SK-N-SH (cell line): Measurements from ENCODE around the gene FALEC. TPM values are rescaled to one million over a fixed set of nuclear protein-coding genes. Genes with fewer than 3 reads are reported as not detected.
"Not testable (repeated sequence)": the region's sequence is repeated elsewhere in the genome, so short reads cannot be mapped to it uniquely, and the experiment has no call there.

Experiments
- CTCF ChIA-PET: fragments of 300-600, 350-600 bp; formaldehyde crosslinking; extraction: SDS; loops from one replicate; lab custom pipeline; 2021; lab: Yijun Ruan, JAX
- POLR2A ChIA-PET: fragments of 350-600 bp; sonication (Branson Sonifier 250); formaldehyde crosslinking; extraction: SDS; loops from one replicate; lab custom pipeline; 2020; ENCODE audit warnings: antibody characterized with exemption, inconsistent platforms; lab: Yijun Ruan, JAX
- DNase-seq: peaks from one replicate; pipeline ENCODE4 v3.0.0; 2012
- H2AFZ ChIP-seq: fragments of 200-600 bp; sonication (generic); 2 replicates; pipeline ENCODE4 v1.8.1; 2016; ENCODE audit warnings: antibody characterized with exemption, mild to moderate bottlenecking, low read depth
- H3F3A ChIP-seq: fragments of 200-600 bp; sonication (generic); replicated peaks from 2 replicates; pipeline ENCODE3; 2016; ENCODE audit warnings: antibody characterized with exemption, mild to moderate bottlenecking; ENCODE audit not compliant: insufficient read depth
- H3K27ac ChIP-seq, 2 experiments: fragments of 200-500 bp in 1 of 2; fragments of 200-600 bp in 1 of 2; sonication (Bioruptor generic) in 1 of 2; sonication (generic), shearing (Covaris generic) in 1 of 2; 2 replicates each; pipeline versions ENCODE4 v1.5.1 to v1.6.1; 2014 to 2016; ENCODE audit warnings: low read depth in 2 of 2, inconsistent platforms in 1 of 2, low read length in 1 of 2, mild to moderate bottlenecking in 1 of 2, mixed read lengths in 1 of 2
- H3K27me3 ChIP-seq: fragments of 200-600 bp; sonication (generic), shearing (Covaris generic); 2 replicates; pipeline ENCODE4 v1.6.1; 2016; ENCODE audit warnings: mixed run types; ENCODE audit not compliant: insufficient read depth
- H3K36me3 ChIP-seq, 2 experiments: fragments of 200-500 bp in 1 of 2; fragments of 200-600 bp in 1 of 2; sonication (Bioruptor generic) in 1 of 2; sonication (generic) in 1 of 2; replicated peaks in 1 of 2; 2 replicates each; pipeline versions ENCODE3 to v1.5.1; 2014 to 2016; ENCODE audit warnings: low read length in 1 of 2, mild to moderate bottlenecking in 1 of 2; ENCODE audit not compliant: insufficient read depth in 2 of 2, control insufficient read depth in 1 of 2
- H3K4me1 ChIP-seq, 2 experiments: fragments of 200-500 bp in 1 of 2; fragments of 200-600 bp in 1 of 2; sonication (Bioruptor generic) in 1 of 2; sonication (generic), shearing (Covaris generic) in 1 of 2; 2 replicates each; pipeline versions ENCODE4 v1.5.1 to v1.6.1; 2014 to 2016; ENCODE audit warnings: low read depth in 1 of 2, low read length in 1 of 2, mixed run types in 1 of 2; ENCODE audit not compliant: insufficient read depth in 2 of 2, control insufficient read depth in 1 of 2
- H3K4me2 ChIP-seq: fragments of 200-600 bp; sonication (generic), shearing (Covaris generic); 2 replicates; pipeline ENCODE4 v1.6.1; 2017; ENCODE audit warnings: mixed run types
- H3K4me3 ChIP-seq, 2 experiments: fragments of 200-500 bp in 1 of 2; fragments of 200-600 bp in 1 of 2; sonication (Bioruptor generic) in 1 of 2; sonication (generic), shearing (Covaris generic) in 1 of 2; 2 replicates each; pipeline versions ENCODE4 v1.5.1 to v1.8.1; 2014 to 2016; ENCODE audit warnings: low read depth in 2 of 2, inconsistent platforms in 1 of 2, low read length in 1 of 2, mild to moderate bottlenecking in 1 of 2, mixed read lengths in 1 of 2, moderate library complexity in 1 of 2
- H3K79me2 ChIP-seq: fragments of 200-600 bp; sonication (generic); 2 replicates; pipeline ENCODE4 v1.8.1; 2017; ENCODE audit warnings: mild to moderate bottlenecking; ENCODE audit not compliant: insufficient read depth
- H3K9ac ChIP-seq: fragments of 200-600 bp; sonication (generic); 2 replicates; pipeline ENCODE4 v1.6.1; 2017; ENCODE audit warnings: mixed run types
- H3K9me2 ChIP-seq: fragments of 200-600 bp; sonication (generic); 2 replicates; pipeline ENCODE4 v1.6.1; 2017; ENCODE audit warnings: mixed run types
- H3K9me3 ChIP-seq: fragments of 200-600 bp; sonication (generic); 2 replicates; pipeline ENCODE4 v1.6.1; 2017; ENCODE audit warnings: mixed run types, mild to moderate bottlenecking, moderate library complexity
- H4K20me1 ChIP-seq: fragments of 200-600 bp; sonication (generic); 2 replicates; pipeline ENCODE4 v1.6.1; 2017; ENCODE audit warnings: mild to moderate bottlenecking, mixed run types; ENCODE audit not compliant: insufficient read depth
- EP300 ChIP-seq, 2 experiments: IDR thresholded peaks; 2 replicates each; pipeline versions ENCODE4 v1.4.0 to v1.6.1; 2012; ENCODE audit warnings: borderline replicate concordance in 1 of 2, low read depth in 1 of 2, low read length in 1 of 2
- EZH2phosphoT487 ChIP-seq: fragments of 200-600 bp; sonication (generic); IDR thresholded peaks from 2 replicates; pipeline ENCODE4 v1.6.1; 2017; ENCODE audit warnings: low read depth, mixed run types, mild to moderate bottlenecking, antibody characterized with exemption, moderate library complexity, borderline replicate concordance
- FOSL2 ChIP-seq: IDR thresholded peaks from 2 replicates; pipeline ENCODE4 v1.4.0; 2012; ENCODE audit warnings: low read depth, mild to moderate bottlenecking, moderate library complexity, borderline replicate concordance
- GATA2 ChIP-seq: sonication (generic); formaldehyde crosslinking; IDR thresholded peaks from 2 replicates; pipeline ENCODE4 v1.5.0; 2020; ENCODE audit warnings: mild to moderate bottlenecking, missing genetic modification reagents
- MXI1 ChIP-seq: IDR thresholded peaks from 2 replicates; pipeline ENCODE4 v1.6.1; 2012; ENCODE audit warnings: mild to moderate bottlenecking, low read depth, low read length, improper control_type of control experiment
- RCOR1 ChIP-seq: fragments of 150-350 bp; IDR thresholded peaks from 2 replicates; pipeline ENCODE4 v1.6.1; 2017; ENCODE audit warnings: antibody characterized with exemption, low read length
- USF1 ChIP-seq: IDR thresholded peaks from 2 replicates; pipeline ENCODE4 v1.4.0; 2012; ENCODE audit warnings: low read depth, borderline replicate concordance
- YY1 ChIP-seq: IDR thresholded peaks from 2 replicates; pipeline ENCODE4 v1.4.0; 2012; ENCODE audit warnings: low read depth, mild to moderate bottlenecking
- ZBTB33 ChIP-seq: IDR thresholded peaks from 2 replicates; pipeline ENCODE4 v1.4.0; 2012; ENCODE audit warnings: low read depth, borderline replicate concordance
- WGBS: methylation state at CpG from one replicate; pipeline ENCODE4 v1.1.6; 2017; ENCODE audit warnings: low lambda C conversion rate; 5-methylcytosine and 5-hydroxymethylcytosine counted together
- polyA plus RNA-seq, 3 experiments: library from polyadenylated mRNA; depleted of rRNA; stranded (reverse); fragments of >200 nt; gene quantifications; 2 replicates each; pipeline ENCODE4 v1.2.3, GENCODE V29; 2012

The FALEC gene
- polyA plus RNA-seq, 1 of the 3 experiments (the other 2 are of a cell fraction) = 0.72 TPM

GRCh38 chr1:150564051-150564991 is 48.8 kb downstream of the FALEC start:
- Histone ChIP-seq H3K27ac (peak overlapping the region; percentile 99 to 100), H2AFZ (no peak overlapping the region), H3K4me3 (no peak overlapping the region), H3K9me3 (no peaks in the 10 kb centered on the region), H3K9ac (peak overlapping the region; percentile 50; the same call in 1 of the 2 replicates), H3K36me3 (no peaks in the 10 kb centered on the region), H3K79me2 (peaks cover 85% of the 10 kb centered on the region), H3K4me1 (peaks cover 56 to 60% of the 10 kb centered on the region in 2 experiments), H3F3A (peaks cover 63% of the 10 kb centered on the region), H4K20me1 (peaks cover 12% of the 10 kb centered on the region), H3K9me2 (no peaks in the 10 kb centered on the region), H3K27me3 (no peaks in the 10 kb centered on the region), H3K4me2 (peak overlapping the region; percentile 81)
- POLR2A ChIA-PET = interaction anchor here (0.6 to 8.9 kb wide), 2 partner anchors 13 to 648 kb away, joined by 4 to 149 read pairs; partner anchors contain the start of gene MCL1
- CTCF ChIA-PET = interaction anchor here (0.9 to 6.2 kb wide), 6 partner anchors 10 to 248 kb away, joined by 3 to 142 read pairs (median 6); partner anchors contain the start of gene MCL1
- DNase-seq = no peak
- no peak for TF ChIP-seq EP300 (IDR thresholded peaks at IDR 0.05; ENCODE audit: borderline replicate concordance in 1 of 2, low read depth in 1 of 2, low read length in 1 of 2)
- TF ChIP-seq MXI1 = no peak
- no peak for TF ChIP-seq RCOR1
- no peak for TF ChIP-seq EZH2phosphoT487
- TF ChIP-seq GATA2 (CRISPR knock-in tag) = no peak
- TF ChIP-seq FOSL2 = no peak
- no peak for TF ChIP-seq ZBTB33
- TF ChIP-seq YY1 = no peak
- TF ChIP-seq USF1 = no peak
- WGBS = 85% methylated on average over 5 of the region's 5 CpGs

- H3K79me2 ChIP-seq = peaks cover 85% of the 10 kb centered on the region
- not testable (repeated sequence) for DNase-seq, H3K9ac ChIP-seq, H3K27me3 ChIP-seq, H3K9me2 ChIP-seq, H2AFZ ChIP-seq, H3K36me3 ChIP-seq, H3K4me3 ChIP-seq, H3K9me3 ChIP-seq
- peaks cover 53 to 55% of the 10 kb centered on the region in 2 experiments for H3K4me1 ChIP-seq
- H4K20me1 ChIP-seq = peaks cover 18% of the 10 kb centered on the region
- ChIA-PET POLR2A (interaction anchor here (8.9 kb wide), 1 partner anchor 12 kb away, joined by 149 read pairs; the partner anchor contains the start of gene MCL1), CTCF (interaction anchor here (1.0 to 3.1 kb wide), 2 partner anchors 33 to 55 kb away, joined by 4 to 9 read pairs; no protein-coding TSS in a partner anchor)
- H3K4me2 ChIP-seq = peak overlapping the region; percentile 81; the same call in 1 of the 2 replicates
- H3K27ac ChIP-seq = peak overlapping the region; percentile 99 to 100; a peak in 3 of 4 replicates
- peaks cover 74% of the 10 kb centered on the region for H3F3A ChIP-seq
- 93% methylated on average over 14 of the region's 14 CpGs for WGBS
Observed at GRCh38 chr1:150565240-150565991, 49.9 kb downstream of the FALEC start.
